Esophagus squamous epithelium (tissue), 5 donors: ENCODE data around the gene UBXN1. TPM values are rescaled to one million over a fixed set of nuclear protein-coding genes. Genes with fewer than 3 reads are reported as not detected.

Experiments used
- DNase-seq: peaks from one replicate; lab custom pipeline; 2025; lab: John Stamatoyannopoulos, UW
- H3K27ac ChIP-seq, 4 donors: fragments of 200-600 bp; sonication (generic); one replicate each; pipeline ENCODE4 v1.5.1; 2016 to 2019; ENCODE audit warnings: mild to moderate bottlenecking in 1 of 4
- H3K27me3 ChIP-seq, 4 donors: fragments of 200-600 bp; sonication (generic); 1 replicate in 3 of 4; 2 replicates in 1 of 4; pipeline versions ENCODE4 v1.5.1 to v1.6.0; 2017 to 2021; ENCODE audit warnings: antibody characterized with exemption in 1 of 4
- H3K36me3 ChIP-seq, 3 donors: fragments of 200-600 bp; sonication (generic); one replicate each; pipeline ENCODE4 v1.5.1; 2016 to 2019
- H3K4me1 ChIP-seq, 3 donors: fragments of 200-600 bp; sonication (generic); one replicate each; pipeline ENCODE4 v1.5.1; 2017 to 2019
- H3K4me3 ChIP-seq, 4 donors: fragments of 200-600 bp; sonication (generic); 1 replicate in 3 of 4; 2 replicates in 1 of 4; pipeline ENCODE4 v1.5.1; 2016 to 2019; ENCODE audit warnings: mild to moderate bottlenecking in 2 of 4, moderate library complexity in 1 of 4
- H3K9me3 ChIP-seq, 3 donors: fragments of 200-600 bp; sonication (generic); one replicate each; pipeline ENCODE4 v1.5.1; 2016 to 2019
- POLR2A ChIP-seq, 4 donors: fragments of 450-650 bp; IDR thresholded peaks; one replicate each; pipeline ENCODE4 v1.6.1; 2017; ENCODE audit warnings: antibody characterized with exemption in 4 of 4, mild to moderate bottlenecking in 4 of 4, moderate library complexity in 3 of 4
- WGBS, 2 donors: methylation state at CpG; one replicate each; pipeline ENCODE4 v1.1.5; 2018; 5-methylcytosine and 5-hydroxymethylcytosine counted together
- intact Hi-C: fragments of 100-400 bp; cut with DNase I; formaldehyde crosslinking; loops from one replicate; pipeline ENCODE4 v1.15.0; 2022
- total RNA-seq, 4 donors: library from RNA; depleted of rRNA; stranded (reverse); fragments of >200 nt; gene quantifications; one replicate each; pipeline ENCODE4 v1.1.0, GENCODE V29; 2016
- TF ChIP-seq, protein P1 (sequence below), 6 experiments: fragments of 450-650 bp in 4 of 6; fragments of 200-600 bp in 2 of 6; sonication (generic) in 2 of 6; IDR thresholded peaks; one replicate each; pipeline ENCODE4 v1.5.1; 2016 to 2019; ENCODE audit warnings: antibody characterized with exemption in 6 of 6, mild to moderate bottlenecking in 4 of 6, moderate library complexity in 4 of 6
- donor health status: DM: yes; HTN: yes; CAD: no.

UBXN1 gene
- total RNA-seq, 4 donors from 2014 or later, result 67.3 to 148 (median 86.1) TPM

DNA sequence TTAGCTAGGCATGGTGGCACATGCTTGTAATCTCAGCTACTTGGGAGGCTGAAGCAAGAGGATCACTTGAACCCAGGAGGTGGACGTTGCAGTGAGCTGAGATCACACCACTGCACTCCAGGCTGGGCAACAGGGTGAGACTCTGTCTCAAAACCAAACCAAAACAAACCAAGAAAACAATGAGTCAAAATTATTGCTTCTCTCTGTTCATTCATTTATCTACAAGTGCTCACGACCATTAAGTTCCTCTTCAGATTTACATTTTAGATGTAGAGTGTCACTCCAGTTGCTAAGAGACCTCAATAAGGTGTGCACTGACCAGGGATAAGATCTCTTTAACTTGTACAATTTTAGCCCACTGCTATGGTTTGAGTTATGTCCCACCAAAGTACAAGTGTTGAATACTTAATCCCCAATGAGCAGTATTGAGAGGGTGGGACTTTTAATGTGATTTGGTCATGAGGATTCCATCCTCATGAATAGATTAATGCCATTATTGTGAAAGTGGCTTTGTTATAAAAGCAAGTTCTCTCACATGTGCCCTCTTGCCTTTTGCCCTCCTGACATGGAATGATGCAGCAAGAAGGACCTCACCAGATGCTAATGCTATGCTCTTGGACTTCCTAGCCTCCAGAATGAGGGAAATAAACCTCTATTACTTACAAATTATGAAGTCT is 40.6 kb upstream of the UBXN1 start:
- DNase-seq, result no peak
- 65 to 90% methylated on average over 2 of the region's 2 CpGs for WGBS, 2 donors
- H3K4me3 ChIP-seq, result no peak overlapping the region
- H3K36me3 ChIP-seq, result peaks cover 58 to 99% (median 72%) of the 10 kb centered on the region in 3 donors
- H3K9me3 ChIP-seq, result no peaks in the 10 kb centered on the region
- intact Hi-C loops, result no loop called here
- no peaks in the 10 kb centered on the region for H3K27me3 ChIP-seq
- TF ChIP-seq POLR2A (IDR thresholded peaks at IDR 0.05), result no peak
- TF ChIP-seq, protein P1, sequence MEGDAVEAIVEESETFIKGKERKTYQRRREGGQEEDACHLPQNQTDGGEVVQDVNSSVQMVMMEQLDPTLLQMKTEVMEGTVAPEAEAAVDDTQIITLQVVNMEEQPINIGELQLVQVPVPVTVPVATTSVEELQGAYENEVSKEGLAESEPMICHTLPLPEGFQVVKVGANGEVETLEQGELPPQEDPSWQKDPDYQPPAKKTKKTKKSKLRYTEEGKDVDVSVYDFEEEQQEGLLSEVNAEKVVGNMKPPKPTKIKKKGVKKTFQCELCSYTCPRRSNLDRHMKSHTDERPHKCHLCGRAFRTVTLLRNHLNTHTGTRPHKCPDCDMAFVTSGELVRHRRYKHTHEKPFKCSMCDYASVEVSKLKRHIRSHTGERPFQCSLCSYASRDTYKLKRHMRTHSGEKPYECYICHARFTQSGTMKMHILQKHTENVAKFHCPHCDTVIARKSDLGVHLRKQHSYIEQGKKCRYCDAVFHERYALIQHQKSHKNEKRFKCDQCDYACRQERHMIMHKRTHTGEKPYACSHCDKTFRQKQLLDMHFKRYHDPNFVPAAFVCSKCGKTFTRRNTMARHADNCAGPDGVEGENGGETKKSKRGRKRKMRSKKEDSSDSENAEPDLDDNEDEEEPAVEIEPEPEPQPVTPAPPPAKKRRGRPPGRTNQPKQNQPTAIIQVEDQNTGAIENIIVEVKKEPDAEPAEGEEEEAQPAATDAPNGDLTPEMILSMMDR (IDR thresholded peaks at IDR 0.05), result no peak
- H3K4me1 ChIP-seq, result peaks cover 4 to 57% (median 6%) of the 10 kb centered on the region in 3 donors
- no peak overlapping the region for H3K27ac ChIP-seq

DNA sequence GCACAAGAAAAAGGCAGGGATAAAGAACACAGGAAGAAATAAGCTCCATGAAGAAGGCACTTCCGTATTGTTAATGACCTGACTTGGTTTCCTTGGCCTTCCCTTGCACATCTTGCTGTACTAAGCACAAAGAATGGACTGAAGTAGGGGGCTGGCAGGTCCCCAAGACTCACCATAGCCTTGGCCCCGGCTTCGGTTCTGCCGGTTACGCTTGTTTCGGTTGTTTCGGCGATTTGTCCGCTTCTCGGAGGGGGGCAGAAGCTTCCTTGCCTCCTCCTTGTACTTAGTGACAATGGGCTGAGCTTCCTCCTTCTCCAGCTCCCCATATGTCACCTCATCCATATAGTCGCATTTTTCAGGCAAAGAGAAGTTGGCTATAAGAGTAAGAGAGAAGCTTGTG is 37.9 kb upstream of the UBXN1 start:
- Histone ChIP-seq H3K4me1 (peaks cover 0 to 44% (median 0%) of the 10 kb centered on the region in 3 donors), H3K36me3 (peaks cover 41 to 100% (median 60%) of the 10 kb centered on the region in 3 donors), H3K9me3 (no peaks in the 10 kb centered on the region), H3K4me3 (no peak overlapping the region), H3K27ac (peak overlapping the region in 3 of 4 donors; percentile 9 to 25 (median 22)), H3K27me3 (no peaks in the 10 kb centered on the region)
- 59 to 62% methylated on average over 10 to 11 of the region's 11 CpGs for WGBS, 2 donors
- DNase-seq, result no peak
- intact Hi-C loops, result no loop called here
- TF ChIP-seq POLR2A (IDR thresholded peaks at IDR 0.05), result no peak

DNA sequence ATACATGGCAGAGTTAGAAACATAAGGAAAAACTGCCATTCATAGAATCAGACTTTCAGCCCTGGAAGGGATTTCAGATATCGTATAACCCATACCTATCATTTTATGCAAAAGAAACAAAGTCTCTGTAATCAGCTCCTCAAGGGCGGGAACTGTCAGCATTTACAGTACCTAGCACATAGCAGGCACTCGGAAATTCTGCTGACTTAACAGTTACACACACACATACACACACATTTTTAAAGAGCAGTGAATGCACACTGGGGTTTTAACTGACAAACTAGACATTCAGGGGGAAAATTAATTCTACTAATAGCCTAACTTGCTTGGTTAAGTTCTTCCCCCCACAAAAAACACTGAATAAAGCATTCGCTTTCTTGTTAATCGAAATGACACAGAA is 37.3 kb upstream of the UBXN1 start:
- H3K36me3 ChIP-seq, result peaks cover 36 to 100% (median 55%) of the 10 kb centered on the region in 3 donors
- peak overlapping the region in 1 of 4 donors; percentile 9 for H3K27ac ChIP-seq
- H3K4me1 ChIP-seq, result peaks cover 0 to 39% (median 0%) of the 10 kb centered on the region in 3 donors

DNA sequence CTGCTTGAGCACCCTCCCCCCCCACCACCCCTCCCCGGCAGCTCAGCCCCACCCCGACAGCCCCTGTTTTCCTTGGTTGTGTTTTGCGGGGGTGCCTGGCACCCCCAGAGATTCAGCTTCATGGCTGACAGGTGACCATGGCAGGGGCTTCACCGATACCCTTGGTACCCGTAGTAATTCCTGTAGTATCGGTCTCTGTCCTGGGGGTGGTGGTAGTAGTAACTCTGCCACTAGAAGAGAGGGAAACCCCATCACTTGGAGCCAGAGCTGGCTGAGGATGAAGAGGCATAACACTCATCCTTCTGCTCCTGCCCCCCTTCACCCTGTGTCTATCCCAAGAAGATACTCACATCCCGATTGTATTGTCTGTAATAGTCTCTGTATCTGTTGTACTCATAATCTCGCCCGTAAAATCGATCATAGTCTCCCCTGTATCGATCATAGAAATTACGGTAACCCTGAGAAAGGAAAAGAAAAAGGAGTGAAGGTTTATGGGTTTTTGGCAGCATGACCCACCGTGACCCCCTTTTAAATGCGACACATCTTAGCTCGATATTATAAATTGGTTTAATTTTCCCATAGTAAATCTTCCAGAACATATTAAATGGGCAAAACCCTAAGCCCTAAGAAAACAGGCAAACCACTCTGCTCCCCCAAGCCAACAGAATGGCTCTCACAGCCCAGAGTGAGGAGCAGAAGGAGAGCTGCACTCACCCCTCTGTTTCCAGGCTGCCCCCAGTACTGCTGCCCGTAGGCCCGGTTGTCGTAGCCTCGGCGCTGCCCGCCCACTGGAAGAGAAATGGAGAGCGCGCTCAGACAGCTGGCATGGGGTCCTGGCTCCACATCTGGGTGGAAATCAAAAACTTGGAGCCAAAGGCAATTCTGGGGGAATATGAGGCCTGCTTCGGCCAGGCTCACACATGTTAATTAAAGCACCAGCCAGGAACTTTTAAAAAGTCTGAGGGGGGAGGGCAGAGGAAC is 36.6 kb upstream of the UBXN1 start:
- WGBS, 2 donors, result 82 to 89% methylated on average over 18 of the region's 24 CpGs
- no peak overlapping the region for H3K27ac ChIP-seq

More for the DNA sequence above, 37.3 kb upstream of the UBXN1 start:
- Histone ChIP-seq H3K9me3 (no peaks in the 10 kb centered on the region), H3K4me3 (no peak overlapping the region), H3K27me3 (no peaks in the 10 kb centered on the region)
- no peak for DNase-seq
- TF ChIP-seq POLR2A (IDR thresholded peaks at IDR 0.05), result no peak
- TF ChIP-seq, protein P1 (IDR thresholded peaks at IDR 0.05), result no peak
- WGBS, 2 donors, result 90 to 95% methylated on average over 5 of the region's 5 CpGs
- intact Hi-C loops, result no loop called here

DNA sequence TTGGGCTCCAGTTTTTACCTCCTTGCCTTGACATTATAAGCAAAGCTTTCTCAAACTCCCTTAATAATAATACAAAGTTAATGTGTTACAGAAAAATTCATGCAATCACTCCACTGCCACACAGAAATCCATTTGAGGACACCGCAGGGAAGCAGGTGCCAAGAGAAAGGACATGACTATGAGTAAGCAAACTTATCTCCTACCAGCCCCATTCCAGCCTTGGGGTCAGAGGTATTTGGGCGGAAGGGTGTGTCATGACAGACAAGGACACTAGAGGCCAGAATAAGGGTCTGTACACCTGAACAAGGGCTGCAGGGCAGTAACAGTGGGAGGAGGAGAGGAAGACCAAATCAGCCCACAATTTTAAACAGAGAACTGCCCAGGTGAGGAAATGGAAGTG is 34.5 kb upstream of the UBXN1 start:
- 68 to 73% methylated on average over 2 of the region's 2 CpGs for WGBS, 2 donors
- Histone ChIP-seq H3K27ac (peak overlapping the region in 1 of 4 donors; percentile 14), H3K36me3 (peaks cover 18 to 83% (median 33%) of the 10 kb centered on the region in 3 donors)

More for the DNA sequence above, 36.6 kb upstream of the UBXN1 start:
- TF ChIP-seq POLR2A (IDR thresholded peaks at IDR 0.05), result no peak
- TF ChIP-seq, protein P1 (IDR thresholded peaks at IDR 0.05), result no peak
- Histone ChIP-seq H3K27me3 (no peaks in the 10 kb centered on the region), H3K9me3 (no peaks in the 10 kb centered on the region), H3K4me1 (peaks cover 0 to 43% (median 2%) of the 10 kb centered on the region in 3 donors), H3K4me3 (no peak overlapping the region), H3K36me3 (peaks cover 31 to 100% (median 48%) of the 10 kb centered on the region in 3 donors)
- intact Hi-C loops, result no loop called here
- DNase-seq, result no peak

More for the DNA sequence above, 34.5 kb upstream of the UBXN1 start:
- TF ChIP-seq POLR2A (IDR thresholded peaks at IDR 0.05), result no peak
- TF ChIP-seq, protein P1 (IDR thresholded peaks at IDR 0.05), result no peak
- H3K4me1 ChIP-seq, result peaks cover 13 to 52% (median 13%) of the 10 kb centered on the region in 3 donors
- H3K9me3 ChIP-seq, result no peaks in the 10 kb centered on the region
- DNase-seq, result no peak
- H3K4me3 ChIP-seq, result no peak overlapping the region
- intact Hi-C loops, result no loop called here
- H3K27me3 ChIP-seq, result no peaks in the 10 kb centered on the region
